ENCODE results near the gene NAV2.

The NAV2 gene

DNA sequence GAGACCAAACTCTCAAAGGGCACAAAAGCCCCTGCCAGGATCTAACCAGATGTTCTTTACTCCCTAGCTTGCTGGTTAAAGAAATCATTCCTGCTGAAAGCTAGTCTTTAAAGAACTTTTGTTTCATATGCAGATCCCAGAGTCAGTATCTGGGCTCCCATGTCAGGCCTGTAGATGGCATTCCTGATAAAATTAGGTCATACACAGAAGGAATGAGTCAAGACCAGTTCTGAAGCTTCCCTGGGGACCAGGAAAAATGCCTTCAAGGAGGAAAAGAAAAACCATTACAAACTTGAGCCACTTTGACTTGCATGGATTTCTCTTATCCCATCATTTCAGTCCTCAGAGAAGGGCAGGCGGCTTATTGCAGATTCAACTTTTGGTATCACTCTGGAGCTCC lies 441.7 kb downstream of the NAV2 start:
- no peak for DNase-seq

- DNase-seq: no peak
Measured at GRCh38 chr11:20155683-20156279, 443.1 kb downstream of the NAV2 start.

DNA sequence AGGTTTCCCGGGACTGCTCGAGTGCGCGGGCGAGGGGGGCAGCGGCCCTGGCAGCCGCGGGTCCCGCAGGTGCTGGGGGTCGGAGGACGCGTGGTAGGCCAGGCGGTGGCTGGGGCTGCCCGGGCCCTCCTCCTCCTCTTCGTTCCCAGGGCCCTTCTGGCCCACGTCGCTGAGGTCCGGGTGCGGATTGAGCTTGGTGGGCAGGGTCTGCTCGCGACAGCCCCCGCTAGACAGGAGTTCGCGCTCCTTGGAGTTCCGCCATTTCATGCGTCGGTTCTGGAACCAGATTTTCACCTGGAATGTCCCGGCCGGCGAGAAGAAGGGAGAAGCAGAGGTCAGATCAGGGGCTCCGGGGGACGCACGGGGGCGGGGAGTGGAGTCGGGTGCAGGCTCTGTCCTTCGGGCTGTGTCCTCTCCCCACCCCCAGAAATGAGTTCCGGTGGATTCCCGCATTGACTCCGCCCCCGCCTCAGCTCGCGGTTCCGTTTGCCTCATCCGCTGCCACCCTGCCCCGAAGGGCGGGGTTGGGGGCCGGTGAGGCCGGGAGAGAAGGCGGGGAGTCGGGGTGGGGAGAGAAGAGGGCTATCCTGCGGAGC lies 443.7 kb downstream of the NAV2 start:
- peak; percentile 49 for DNase-seq

DNA sequence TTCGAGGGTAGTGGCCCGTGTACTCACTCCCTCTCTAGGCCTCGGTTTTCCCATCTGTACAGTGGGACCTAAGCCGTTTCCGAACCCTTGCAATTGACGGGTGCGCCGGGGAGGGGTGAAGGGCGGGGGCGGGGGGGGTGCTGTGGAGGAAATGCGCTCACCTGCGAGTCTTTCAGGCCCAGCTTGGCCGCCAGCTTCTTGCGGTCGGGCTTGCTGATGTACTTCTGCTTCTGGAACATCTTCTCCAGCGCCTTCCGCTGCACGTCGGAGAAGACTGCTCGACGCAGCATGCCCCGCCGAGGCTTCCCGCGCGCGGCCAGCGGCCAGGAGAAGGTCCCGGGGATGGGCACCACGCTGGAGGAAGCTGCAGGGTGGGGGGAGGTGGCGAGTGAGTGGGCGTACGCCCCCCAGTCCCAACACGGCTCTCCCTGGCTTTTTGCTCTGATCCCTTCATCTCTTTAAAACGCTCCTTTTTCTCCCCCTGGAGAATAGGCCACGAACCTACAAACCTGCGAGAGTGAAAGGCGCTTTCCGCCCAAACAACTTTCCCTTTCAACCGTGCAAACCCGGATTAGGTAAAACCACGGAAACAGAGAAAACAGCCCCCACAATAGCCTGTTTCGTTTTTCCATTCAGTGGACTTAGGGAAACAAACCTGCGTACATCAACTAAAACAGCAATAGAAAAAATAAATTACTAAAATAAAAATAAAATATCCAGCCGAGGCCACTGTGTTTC lies 444.4 kb downstream of the NAV2 start:
- DNase-seq: peak; percentile 21

DNA sequence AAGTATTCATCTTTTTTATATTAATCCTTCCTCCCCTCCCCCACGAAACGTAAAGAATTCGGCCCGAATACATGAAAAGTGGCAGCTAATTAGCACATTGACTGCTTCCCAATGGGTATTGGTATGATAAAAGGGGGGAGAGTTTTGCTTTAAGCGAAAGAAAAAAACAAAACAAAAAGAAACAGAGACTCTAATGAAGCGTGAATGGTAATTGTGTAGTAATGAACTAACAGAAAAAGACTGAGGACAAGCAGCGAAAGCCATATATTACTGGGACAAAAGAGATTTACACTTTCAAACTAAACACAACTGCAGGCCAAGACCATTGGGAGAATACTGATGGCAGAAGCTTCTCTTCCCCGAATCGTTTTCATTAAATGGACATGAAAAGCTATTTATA lies 445.1 kb downstream of the NAV2 start:
- no peak for DNase-seq

GRCh38 chr11:20158597-20159257 lies 446.1 kb downstream of the NAV2 start:
- DNase-seq: no peak

- DNase-seq: no peak
Measured at GRCh38 chr11:20159466-20160381, 447.1 kb downstream of the NAV2 start.

DNA sequence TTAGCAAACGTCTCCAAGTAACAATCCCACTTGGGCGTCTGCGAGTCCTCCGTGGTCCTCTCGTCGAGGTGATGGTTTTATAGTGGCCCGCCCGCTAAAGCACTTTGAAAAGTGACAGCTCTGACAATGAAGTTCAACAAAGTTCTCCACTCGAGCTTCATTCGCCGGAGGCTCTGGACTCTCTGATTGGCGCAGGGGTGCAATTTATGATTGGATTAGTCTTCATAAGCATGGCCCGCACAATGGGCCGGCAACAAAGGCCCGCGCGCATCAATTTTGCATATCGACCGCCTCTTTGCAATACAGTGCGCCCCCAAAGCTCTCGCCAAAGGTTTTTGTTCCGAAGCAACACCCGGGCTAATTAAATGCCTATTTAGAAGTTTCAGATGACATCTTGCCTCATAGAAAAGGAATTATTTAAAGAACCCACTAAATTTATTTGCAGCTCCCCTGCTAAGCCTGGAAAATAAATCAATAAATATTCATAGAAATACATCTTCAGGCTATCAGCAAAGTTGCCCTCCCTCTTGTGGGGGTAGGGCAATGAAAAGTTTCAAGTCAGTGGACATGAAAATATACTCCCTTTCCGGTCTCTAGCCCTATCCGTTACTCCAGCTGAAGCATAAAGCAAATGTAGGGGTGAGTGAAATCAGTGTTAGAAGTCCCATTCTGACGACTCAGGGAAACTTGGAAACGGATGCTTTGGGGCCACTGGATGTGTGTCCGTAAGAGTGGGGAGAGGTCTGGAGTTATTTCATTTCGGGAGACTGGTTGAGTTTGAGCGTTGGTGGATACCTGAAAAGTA lies 448.0 kb downstream of the NAV2 start, which contains the start of gene DBX1:
DBX1 (minus strand) TSS at position 51 of the 805 bp plus-strand sequence. CDS start 151 bp downstream, outside the sequence.
- no peak for DNase-seq

- no peak for DNase-seq
Measured at GRCh38 chr11:20161230-20161918, 448.7 kb downstream of the NAV2 start.

DNA sequence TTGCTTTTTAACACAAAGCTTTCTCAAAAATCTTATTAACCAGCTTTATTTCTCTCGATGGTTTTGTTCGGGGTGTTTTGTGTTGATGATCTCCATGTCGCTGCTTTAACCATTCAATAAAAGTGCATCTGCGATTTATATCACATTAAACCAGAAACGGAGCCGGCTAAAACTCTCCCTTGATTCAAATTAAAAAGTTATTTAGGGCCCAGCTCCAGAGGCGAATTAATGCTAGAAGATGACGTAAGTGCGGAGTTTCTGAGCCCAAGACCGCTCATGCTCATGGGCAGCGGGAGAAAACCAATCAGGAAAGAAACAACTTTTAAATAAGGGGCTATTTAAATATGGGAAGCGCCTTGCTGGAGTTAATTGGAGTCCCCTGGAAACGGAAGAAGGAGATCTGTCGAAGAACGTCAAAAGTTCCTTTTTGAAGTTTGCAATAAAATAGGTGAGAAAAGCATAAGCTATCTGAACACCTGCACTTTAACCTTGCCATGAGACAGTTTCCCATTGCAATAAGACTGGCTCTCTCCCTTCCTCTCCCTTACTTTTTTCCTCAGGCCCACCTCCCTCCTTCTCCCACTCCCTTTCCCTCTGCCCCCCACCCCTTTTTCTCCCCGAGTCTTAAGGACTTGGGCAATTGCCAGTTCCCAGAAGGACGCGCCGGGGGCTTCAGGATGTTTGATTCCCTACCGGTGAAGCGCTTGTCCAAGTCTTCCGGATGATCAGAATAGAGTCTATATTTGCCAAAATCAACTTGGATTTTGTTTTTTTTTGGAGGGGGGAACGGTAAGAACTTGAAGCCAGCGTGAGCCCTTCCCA lies 449.5 kb downstream of the NAV2 start:
- no peak for DNase-seq

GRCh38 chr11:20162824-20163782 lies 450.5 kb downstream of the NAV2 start:
- no peak for DNase-seq

DNA sequence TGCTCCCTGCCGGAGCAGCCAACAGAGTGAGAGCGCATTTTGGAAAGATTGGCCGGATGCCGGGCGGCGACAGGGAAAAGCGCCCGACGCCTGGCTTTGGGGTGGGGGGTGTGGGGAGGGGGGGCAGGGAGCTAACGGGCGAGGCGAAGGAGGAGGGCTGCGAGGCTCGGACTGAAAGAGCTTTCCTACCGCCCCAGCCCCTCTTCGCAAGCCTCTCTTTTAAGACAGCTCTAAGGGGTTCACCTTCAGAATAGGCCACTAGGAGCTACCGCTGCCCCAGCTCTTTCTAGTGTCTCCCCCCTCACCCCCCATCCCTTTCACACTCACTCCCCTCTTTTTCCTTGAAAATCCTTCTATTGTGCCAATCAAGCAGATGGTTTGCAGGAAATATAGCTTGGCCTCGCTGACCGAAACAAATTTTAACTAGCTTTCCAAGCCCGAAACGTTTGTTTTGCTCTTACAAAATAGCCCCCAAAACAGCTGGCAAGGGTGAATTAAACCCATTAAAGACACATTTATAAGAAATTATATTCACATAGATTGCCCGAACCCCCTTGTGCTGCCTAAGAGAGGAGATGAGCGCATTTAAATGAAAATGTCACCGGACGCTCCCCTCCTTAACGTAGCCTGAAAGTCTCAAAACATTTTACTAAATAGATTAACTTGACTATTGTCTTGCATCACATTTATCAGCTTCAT lies 451.3 kb downstream of the NAV2 start:
- DNase-seq: no peak

Data from activated effector memory CD4-positive, alpha-beta T cell treated with Interleukin-2 at 50 U/mL for 16 hours (primary cell).